Measurements from ENCODE around the gene SERPINA12.

The SERPINA12 gene

DNA sequence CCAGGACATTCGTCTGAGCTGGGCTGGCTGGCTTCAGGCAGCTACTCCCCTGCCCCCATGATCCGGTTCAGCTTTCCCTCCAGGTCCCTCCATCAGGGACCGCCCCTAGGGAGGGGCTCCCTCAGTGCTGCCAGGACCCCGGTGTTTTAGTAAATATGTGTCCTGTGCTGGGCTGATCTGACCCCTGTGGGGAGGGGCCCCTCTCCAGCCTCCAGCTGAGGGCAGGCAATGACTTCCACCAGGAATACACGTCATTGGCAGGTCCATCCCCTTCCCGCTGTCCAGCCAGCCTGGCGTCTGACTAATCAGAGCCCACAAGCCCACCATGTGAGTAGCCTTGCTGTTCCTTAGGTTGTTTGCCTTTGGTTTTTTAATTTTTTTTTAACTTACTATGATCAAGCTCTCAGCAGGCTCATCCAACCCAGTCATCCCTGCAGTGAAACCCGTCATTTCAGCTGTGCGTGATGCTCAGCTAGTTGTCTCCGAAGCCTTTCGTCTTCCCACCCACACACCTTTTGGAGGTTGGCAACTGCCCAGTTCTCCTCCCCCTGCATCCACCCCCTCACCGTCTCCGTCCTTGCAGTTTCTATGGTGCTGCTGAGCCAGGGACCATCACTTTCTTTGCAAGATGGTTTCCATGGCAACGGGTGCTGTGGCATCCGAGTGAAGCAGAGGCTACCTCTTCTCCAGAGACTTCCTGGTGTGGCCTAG is 36.0 kb upstream of the SERPINA12 start:
- H3K4me1 ChIP-seq (ENCODE audit: control insufficient read depth, insufficient read depth, low read length) = no peaks in the 10 kb centered on the region

DNA sequence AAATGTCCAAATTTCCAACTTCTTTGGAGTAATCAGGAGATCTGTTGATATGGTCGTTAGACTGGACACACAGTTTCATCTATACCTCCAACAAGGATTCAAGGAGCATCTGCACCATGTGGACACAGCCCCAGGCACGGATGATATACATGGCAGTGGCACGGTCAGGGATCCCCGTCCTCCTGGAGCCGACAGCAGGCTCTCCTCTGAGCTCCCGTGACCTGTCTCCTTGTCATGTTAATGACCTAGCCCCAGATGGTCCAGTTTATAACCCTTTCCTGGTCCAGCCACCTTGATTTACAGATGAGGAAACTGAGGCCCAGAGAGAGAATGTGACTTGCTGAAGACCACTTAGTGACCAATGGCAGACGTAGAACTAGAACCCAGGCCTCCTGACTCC is 35.5 kb upstream of the SERPINA12 start:
- H3K9ac ChIP-seq (ENCODE audit: low read length in 2 of 2) = no peak overlapping the region
- no peaks in the 10 kb centered on the region for H3K4me1 ChIP-seq (ENCODE audit: control insufficient read depth, insufficient read depth, low read length)
- peaks cover 3 to 6% of the 10 kb centered on the region in 2 donors for H3K9me3 ChIP-seq (ENCODE audit: control insufficient read depth in 2 of 2, low read length in 2 of 2)
- no peak overlapping the region for H3K27ac ChIP-seq (ENCODE audit: low read length)
- H3K4me3 ChIP-seq (ENCODE audit: low read length in 2 of 2) = no peak overlapping the region
- peaks cover 0 to 4% of the 10 kb centered on the region in 2 donors for H3K27me3 ChIP-seq (ENCODE audit: control insufficient read depth in 1 of 2, insufficient read depth in 2 of 2, low read length in 2 of 2)
- H3K36me3 ChIP-seq (ENCODE audit: control insufficient read depth in 2 of 2, insufficient read depth in 2 of 2, low read length in 2 of 2) = no peaks in the 10 kb centered on the region

More for the DNA sequence above, 36.0 kb upstream of the SERPINA12 start:
- Histone ChIP-seq H3K36me3 (ENCODE audit: control insufficient read depth in 2 of 2, insufficient read depth in 2 of 2, low read length in 2 of 2) (no peaks in the 10 kb centered on the region), H3K9ac (ENCODE audit: low read length in 2 of 2) (no peak overlapping the region), H3K9me3 (ENCODE audit: control insufficient read depth in 2 of 2, low read length in 2 of 2) (peaks cover 3 to 6% of the 10 kb centered on the region in 2 donors), H3K4me3 (ENCODE audit: low read length in 2 of 2) (no peak overlapping the region), H3K27me3 (ENCODE audit: control insufficient read depth in 1 of 2, insufficient read depth in 2 of 2, low read length in 2 of 2) (peaks cover 0 to 4% of the 10 kb centered on the region in 2 donors), H3K27ac (ENCODE audit: low read length) (no peak overlapping the region)

DNA sequence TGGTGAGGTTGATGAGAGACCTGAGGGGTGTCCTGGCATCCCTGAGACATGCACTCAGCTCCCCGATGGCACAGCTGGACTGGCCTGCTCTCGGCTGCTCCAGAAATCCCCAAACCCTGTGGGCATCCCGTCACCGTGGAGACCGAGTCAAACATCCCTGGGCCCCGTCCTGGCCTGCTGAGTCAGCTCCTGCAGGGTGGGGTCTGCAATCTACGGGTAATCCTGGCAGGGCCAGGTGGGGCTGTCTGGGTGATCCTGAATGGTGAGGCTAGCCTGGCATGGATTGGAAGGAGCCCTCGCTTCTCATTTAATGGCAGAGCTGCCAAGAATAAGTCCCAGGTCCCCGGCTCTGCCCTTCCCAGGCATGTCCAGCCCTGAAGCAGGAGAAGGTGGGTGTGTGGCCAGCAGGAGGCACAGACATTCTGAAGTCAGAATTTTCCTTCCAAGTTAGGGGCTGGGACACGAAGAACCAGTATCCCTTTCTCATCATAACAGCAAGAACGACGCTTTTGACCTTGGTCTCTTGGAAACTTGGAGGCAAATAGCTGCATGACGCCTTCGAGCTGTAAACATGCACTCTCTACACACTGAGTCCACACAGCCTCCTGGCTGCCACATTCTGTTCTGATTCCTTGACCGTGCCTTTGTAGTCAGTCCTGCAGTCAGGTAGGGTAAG is 34.3 kb upstream of the SERPINA12 start:
- Histone ChIP-seq H3K36me3 (ENCODE audit: control insufficient read depth in 2 of 2, insufficient read depth in 2 of 2, low read length in 2 of 2) (no peaks in the 10 kb centered on the region), H3K27ac (ENCODE audit: low read length) (no peak overlapping the region), H3K4me1 (ENCODE audit: control insufficient read depth, insufficient read depth, low read length) (no peaks in the 10 kb centered on the region), H3K4me3 (ENCODE audit: low read length in 2 of 2) (no peak overlapping the region), H3K9me3 (ENCODE audit: control insufficient read depth in 2 of 2, low read length in 2 of 2) (peaks cover 3 to 6% of the 10 kb centered on the region in 2 donors), H3K27me3 (ENCODE audit: control insufficient read depth in 1 of 2, insufficient read depth in 2 of 2, low read length in 2 of 2) (peaks cover 0 to 7% of the 10 kb centered on the region in 2 donors), H3K9ac (ENCODE audit: low read length in 2 of 2) (no peak overlapping the region)

DNA sequence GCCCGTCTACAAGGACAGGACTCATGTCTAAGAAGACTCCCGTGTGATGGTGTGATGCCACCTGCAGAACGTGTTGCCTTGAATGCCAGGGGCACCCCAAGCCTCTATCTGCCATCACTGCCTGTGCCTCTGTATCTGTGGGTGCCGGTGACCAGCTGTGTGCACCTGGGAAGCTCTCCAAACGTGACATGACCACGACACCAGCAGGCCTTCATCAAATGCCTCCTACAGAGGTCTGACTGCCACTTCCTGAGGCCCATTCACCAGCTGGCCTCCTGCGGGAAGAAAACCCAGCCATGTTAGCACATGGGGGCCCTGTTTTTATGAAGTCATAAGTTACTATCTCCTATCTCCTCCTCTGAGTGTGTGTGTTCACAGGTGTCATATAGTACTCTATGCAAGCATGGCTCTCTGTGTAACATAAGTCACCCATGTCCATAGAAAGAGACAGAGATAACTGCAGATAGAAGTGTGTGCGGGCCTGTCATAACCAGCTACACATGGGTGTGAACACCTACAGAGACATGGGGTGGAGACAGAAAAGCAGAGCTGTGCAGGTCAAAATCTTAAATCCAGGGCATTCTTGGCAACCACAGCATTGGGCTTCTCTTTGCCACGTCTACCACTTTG is 33.7 kb upstream of the SERPINA12 start:
- H3K4me1 ChIP-seq (ENCODE audit: control insufficient read depth, insufficient read depth, low read length) = no peaks in the 10 kb centered on the region
- H3K4me3 ChIP-seq (ENCODE audit: low read length in 2 of 2) = no peak overlapping the region
- H3K36me3 ChIP-seq (ENCODE audit: control insufficient read depth in 2 of 2, insufficient read depth in 2 of 2, low read length in 2 of 2) = no peaks in the 10 kb centered on the region
- no peak overlapping the region for H3K27ac ChIP-seq (ENCODE audit: low read length)
- peaks cover 3 to 6% of the 10 kb centered on the region in 2 donors for H3K9me3 ChIP-seq (ENCODE audit: control insufficient read depth in 2 of 2, low read length in 2 of 2)
- H3K27me3 ChIP-seq (ENCODE audit: control insufficient read depth in 1 of 2, insufficient read depth in 2 of 2, low read length in 2 of 2) = peaks cover 0 to 10% of the 10 kb centered on the region in 2 donors
- H3K9ac ChIP-seq (ENCODE audit: low read length in 2 of 2) = no peak overlapping the region

DNA sequence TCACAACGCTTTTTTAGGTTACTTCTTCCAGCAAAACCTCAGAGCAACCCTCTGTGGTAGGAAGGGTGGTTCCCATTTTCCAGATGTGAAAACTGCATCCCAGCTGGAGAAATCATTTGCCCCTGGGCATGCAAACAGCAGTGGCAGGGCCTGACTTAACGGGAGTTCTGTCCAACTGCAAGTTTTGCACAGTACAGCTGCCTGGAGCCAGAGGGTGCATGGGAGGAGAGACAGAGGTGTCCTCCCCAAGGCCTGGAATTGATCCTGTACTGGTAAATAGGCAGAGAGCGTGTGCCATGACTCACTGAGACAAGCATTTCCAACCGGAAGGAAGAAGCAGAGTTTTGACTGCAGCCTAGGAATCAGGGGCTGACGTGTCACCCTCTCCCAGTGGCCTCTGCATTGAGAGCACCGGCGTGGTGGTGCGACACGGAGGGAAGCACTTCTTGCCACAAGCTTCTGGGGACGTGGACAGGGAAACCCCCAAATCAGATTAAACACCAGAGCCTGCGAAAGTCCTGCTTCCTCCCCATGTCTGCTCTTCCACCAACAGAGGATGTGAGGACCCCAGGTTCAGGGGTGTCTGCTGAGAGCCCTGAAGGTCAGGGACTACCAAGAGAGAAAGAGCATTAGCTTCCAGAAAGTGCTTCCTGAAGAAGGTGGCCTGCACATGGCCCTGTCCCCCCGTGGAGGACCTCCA is 33.0 kb upstream of the SERPINA12 start:
- H3K4me1 ChIP-seq (ENCODE audit: control insufficient read depth, insufficient read depth, low read length) = no peaks in the 10 kb centered on the region
- H3K36me3 ChIP-seq (ENCODE audit: control insufficient read depth in 2 of 2, insufficient read depth in 2 of 2, low read length in 2 of 2) = no peaks in the 10 kb centered on the region
- H3K9ac ChIP-seq (ENCODE audit: low read length in 2 of 2) = no peak overlapping the region
- H3K4me3 ChIP-seq (ENCODE audit: low read length in 2 of 2) = no peak overlapping the region
- peaks cover 3 to 5% of the 10 kb centered on the region in 2 donors for H3K9me3 ChIP-seq (ENCODE audit: control insufficient read depth in 2 of 2, low read length in 2 of 2)
- H3K27me3 ChIP-seq (ENCODE audit: control insufficient read depth in 1 of 2, insufficient read depth in 2 of 2, low read length in 2 of 2) = peaks cover 0 to 10% of the 10 kb centered on the region in 2 donors
- no peak overlapping the region for H3K27ac ChIP-seq (ENCODE audit: low read length)

DNA sequence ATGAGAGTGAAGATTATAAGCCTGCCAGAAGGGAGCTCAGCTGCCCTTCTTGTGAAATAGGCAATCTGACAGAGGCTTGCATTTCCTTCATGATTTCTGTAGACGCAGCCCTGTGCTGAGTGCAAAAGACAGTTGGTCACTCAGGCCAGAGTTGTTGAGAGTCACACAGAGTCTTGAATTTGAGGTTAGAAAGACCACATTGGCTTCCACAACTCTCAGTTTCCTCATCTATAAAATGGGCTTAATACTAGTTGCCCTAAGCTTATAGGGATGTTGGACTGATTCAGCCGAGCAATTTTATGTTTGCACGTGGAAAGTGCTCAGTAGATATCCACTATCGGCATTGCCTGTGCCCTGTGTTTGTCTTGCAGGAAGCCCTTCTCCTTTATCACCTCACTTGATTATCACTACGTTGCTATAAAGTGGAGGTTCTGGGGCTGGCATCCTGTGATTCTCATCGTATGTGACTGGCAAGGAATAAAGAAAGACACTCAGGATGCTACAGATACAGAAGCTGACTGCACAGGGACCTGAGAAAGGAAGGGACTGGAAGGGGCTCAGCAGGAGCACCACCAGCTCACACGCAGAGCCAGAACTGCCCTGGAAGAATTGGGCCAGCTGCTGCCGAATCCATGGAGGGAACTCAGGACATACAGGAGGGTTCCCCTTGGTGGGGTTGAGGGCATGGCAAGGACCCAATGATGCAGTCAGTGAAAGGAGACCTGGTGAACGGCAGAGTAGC is 32.1 kb upstream of the SERPINA12 start:
- peaks cover 1 to 6% of the 10 kb centered on the region in 2 donors for H3K9me3 ChIP-seq (ENCODE audit: control insufficient read depth in 2 of 2, low read length in 2 of 2)
- no peak overlapping the region for H3K27ac ChIP-seq (ENCODE audit: low read length)
- H3K36me3 ChIP-seq (ENCODE audit: control insufficient read depth in 2 of 2, insufficient read depth in 2 of 2, low read length in 2 of 2) = no peaks in the 10 kb centered on the region
- H3K9ac ChIP-seq (ENCODE audit: low read length in 2 of 2) = no peak overlapping the region
- H3K4me1 ChIP-seq (ENCODE audit: control insufficient read depth, insufficient read depth, low read length) = no peaks in the 10 kb centered on the region
- H3K27me3 ChIP-seq (ENCODE audit: control insufficient read depth in 1 of 2, insufficient read depth in 2 of 2, low read length in 2 of 2) = peaks cover 0 to 12% of the 10 kb centered on the region in 2 donors
- H3K4me3 ChIP-seq (ENCODE audit: low read length in 2 of 2) = no peak overlapping the region

DNA sequence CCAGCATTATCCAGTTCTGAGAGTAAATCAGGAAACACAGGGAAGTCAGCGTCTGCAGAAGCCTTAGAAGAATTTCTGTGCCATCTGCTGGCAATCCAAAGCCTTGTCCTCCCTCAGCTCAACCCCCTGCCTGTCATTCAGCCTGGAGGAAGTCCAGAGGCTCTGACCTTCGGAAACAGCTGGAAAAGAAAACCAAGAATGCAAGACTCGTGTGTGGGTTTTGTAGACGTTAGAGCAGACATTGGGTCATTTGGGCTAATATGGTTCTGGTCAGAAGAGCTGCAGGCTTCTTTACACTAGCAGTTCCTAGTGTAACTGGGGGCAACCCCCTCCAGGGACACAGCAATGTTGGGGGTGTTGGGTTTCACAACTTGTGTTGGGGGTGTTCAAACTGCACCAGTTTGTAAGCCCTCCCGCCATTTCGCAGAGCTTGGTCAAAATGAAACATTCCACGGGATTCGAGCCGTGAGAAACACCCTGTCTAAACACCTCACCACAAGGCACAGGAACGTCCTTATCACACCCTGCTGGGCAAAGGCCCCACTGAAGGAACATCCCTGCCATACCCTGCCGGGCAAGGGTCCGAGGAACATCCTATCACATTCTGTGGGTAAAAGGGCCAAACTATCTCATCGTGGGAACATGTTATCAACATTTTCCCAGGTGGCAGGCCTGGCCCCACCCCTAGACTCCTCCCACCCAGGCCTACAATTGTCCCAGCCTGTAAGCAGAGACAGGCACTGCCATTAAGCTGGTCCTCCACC is 30.9 kb upstream of the SERPINA12 start:
- H3K36me3 ChIP-seq (ENCODE audit: control insufficient read depth in 2 of 2, insufficient read depth in 2 of 2, low read length in 2 of 2) = no peaks in the 10 kb centered on the region
- peaks cover 0 to 14% of the 10 kb centered on the region in 2 donors for H3K27me3 ChIP-seq (ENCODE audit: control insufficient read depth in 1 of 2, insufficient read depth in 2 of 2, low read length in 2 of 2)
- no peak overlapping the region for H3K9ac ChIP-seq (ENCODE audit: low read length in 2 of 2)
- no peak overlapping the region for H3K4me3 ChIP-seq (ENCODE audit: low read length in 2 of 2)
- no peaks in the 10 kb centered on the region for H3K4me1 ChIP-seq (ENCODE audit: control insufficient read depth, insufficient read depth, low read length)
- peaks cover 0 to 3% of the 10 kb centered on the region in 2 donors for H3K9me3 ChIP-seq (ENCODE audit: control insufficient read depth in 2 of 2, low read length in 2 of 2)
- H3K27ac ChIP-seq (ENCODE audit: low read length) = no peak overlapping the region

DNA sequence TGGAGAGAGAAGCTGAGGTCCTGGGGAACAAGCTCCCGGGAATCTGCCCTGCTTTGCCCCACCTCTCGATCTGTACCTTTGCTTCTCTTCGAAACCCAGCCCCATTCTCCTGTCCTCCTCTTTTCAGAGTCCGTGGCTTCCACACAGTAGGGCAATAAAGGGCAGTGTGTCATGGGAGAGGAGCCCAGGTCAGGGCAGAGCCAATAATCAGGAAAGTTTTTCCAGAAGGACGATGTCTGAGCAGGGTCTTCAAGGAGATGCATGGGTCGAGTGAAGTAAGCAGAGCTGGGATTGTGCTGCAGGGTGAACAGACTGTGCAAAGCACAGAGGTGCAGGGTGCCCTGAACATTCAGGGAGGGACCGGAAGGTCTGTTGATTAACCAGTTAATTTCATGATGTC is 29.9 kb upstream of the SERPINA12 start:
- H3K9ac ChIP-seq (ENCODE audit: low read length in 2 of 2) = no peak overlapping the region
- no peaks in the 10 kb centered on the region for H3K36me3 ChIP-seq (ENCODE audit: control insufficient read depth in 2 of 2, insufficient read depth in 2 of 2, low read length in 2 of 2)
- peaks cover 0 to 6% of the 10 kb centered on the region in 2 donors for H3K9me3 ChIP-seq (ENCODE audit: control insufficient read depth in 2 of 2, low read length in 2 of 2)
- H3K27ac ChIP-seq (ENCODE audit: low read length) = no peak overlapping the region
- H3K4me3 ChIP-seq (ENCODE audit: low read length in 2 of 2) = no peak overlapping the region
- H3K4me1 ChIP-seq (ENCODE audit: control insufficient read depth, insufficient read depth, low read length) = no peaks in the 10 kb centered on the region
- peaks cover 0 to 15% of the 10 kb centered on the region in 2 donors for H3K27me3 ChIP-seq (ENCODE audit: control insufficient read depth in 1 of 2, insufficient read depth in 2 of 2, low read length in 2 of 2)

DNA sequence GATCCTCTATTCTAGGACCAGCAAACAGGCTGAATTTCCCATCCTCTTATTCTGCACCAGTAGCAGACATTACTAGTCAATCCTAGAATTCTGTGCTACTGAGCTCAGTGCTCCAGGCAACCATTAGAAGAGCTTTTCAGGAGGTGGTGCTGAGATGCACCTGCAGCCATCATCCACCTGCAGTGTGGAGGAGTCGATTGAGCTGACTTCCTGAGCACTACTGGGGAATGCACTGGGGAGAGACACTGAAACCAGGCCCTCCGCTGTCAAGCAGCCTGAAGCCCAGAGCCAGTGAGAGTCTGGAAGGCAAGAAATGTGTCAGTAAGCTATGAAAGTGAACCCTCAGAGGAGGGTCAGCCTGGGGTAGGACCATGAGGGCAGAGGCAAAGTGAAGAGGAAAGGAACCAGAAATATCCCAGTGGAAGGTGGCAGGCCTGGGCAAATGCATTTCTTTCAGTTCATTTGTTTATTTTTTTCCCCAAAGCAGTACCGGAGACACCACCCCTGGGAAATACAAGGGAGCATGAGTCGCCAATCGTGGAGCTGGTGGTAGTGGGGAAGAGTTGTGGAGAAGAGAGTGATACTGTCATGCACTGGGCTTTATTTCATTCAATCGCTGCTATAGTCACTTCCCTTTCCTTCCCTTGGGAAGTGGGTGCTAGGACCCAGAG is 28.9 kb upstream of the SERPINA12 start:
- Histone ChIP-seq H3K27me3 (ENCODE audit: control insufficient read depth in 1 of 2, insufficient read depth in 2 of 2, low read length in 2 of 2) (peaks cover 0 to 12% of the 10 kb centered on the region in 2 donors), H3K27ac (ENCODE audit: low read length) (no peak overlapping the region), H3K36me3 (ENCODE audit: control insufficient read depth in 2 of 2, insufficient read depth in 2 of 2, low read length in 2 of 2) (no peaks in the 10 kb centered on the region), H3K9me3 (ENCODE audit: control insufficient read depth in 2 of 2, low read length in 2 of 2) (peaks cover 2 to 6% of the 10 kb centered on the region in 2 donors), H3K4me1 (ENCODE audit: control insufficient read depth, insufficient read depth, low read length) (no peaks in the 10 kb centered on the region), H3K4me3 (ENCODE audit: low read length in 2 of 2) (no peak overlapping the region), H3K9ac (ENCODE audit: low read length in 2 of 2) (no peak overlapping the region)
